Measurements from ENCODE around the gene ZNF532.

DNA sequence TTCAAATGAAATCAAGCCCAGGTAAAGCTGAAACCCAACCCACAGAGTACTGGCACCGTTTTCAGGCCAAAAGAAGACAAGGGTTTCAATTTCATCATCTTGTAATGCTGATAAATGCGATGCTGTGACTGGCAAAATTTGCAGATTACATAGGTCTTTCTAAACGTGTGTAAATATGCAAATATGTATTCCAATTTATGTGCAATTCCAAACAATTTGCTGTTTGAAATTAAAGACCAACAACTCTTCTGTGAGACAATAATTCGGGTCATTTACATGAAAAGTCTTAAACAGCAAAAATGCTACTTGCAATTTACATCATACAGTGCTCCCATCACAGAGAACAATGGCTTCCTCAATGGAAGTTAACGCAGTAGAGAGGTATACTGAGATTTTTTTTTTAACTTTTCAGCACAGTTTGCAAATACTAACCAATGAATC lies 2.8 kb upstream of the ZNF532 start:
- TF ChIP-seq, protein P1, sequence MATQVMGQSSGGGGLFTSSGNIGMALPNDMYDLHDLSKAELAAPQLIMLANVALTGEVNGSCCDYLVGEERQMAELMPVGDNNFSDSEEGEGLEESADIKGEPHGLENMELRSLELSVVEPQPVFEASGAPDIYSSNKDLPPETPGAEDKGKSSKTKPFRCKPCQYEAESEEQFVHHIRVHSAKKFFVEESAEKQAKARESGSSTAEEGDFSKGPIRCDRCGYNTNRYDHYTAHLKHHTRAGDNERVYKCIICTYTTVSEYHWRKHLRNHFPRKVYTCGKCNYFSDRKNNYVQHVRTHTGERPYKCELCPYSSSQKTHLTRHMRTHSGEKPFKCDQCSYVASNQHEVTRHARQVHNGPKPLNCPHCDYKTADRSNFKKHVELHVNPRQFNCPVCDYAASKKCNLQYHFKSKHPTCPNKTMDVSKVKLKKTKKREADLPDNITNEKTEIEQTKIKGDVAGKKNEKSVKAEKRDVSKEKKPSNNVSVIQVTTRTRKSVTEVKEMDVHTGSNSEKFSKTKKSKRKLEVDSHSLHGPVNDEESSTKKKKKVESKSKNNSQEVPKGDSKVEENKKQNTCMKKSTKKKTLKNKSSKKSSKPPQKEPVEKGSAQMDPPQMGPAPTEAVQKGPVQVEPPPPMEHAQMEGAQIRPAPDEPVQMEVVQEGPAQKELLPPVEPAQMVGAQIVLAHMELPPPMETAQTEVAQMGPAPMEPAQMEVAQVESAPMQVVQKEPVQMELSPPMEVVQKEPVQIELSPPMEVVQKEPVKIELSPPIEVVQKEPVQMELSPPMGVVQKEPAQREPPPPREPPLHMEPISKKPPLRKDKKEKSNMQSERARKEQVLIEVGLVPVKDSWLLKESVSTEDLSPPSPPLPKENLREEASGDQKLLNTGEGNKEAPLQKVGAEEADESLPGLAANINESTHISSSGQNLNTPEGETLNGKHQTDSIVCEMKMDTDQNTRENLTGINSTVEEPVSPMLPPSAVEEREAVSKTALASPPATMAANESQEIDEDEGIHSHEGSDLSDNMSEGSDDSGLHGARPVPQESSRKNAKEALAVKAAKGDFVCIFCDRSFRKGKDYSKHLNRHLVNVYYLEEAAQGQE (IDR thresholded peaks at IDR 0.05; ENCODE audit: insufficient read depth in 1 of 2, low read depth in 2 of 2, low read length in 1 of 2), result no peak
- TF ChIP-seq, protein P2, sequence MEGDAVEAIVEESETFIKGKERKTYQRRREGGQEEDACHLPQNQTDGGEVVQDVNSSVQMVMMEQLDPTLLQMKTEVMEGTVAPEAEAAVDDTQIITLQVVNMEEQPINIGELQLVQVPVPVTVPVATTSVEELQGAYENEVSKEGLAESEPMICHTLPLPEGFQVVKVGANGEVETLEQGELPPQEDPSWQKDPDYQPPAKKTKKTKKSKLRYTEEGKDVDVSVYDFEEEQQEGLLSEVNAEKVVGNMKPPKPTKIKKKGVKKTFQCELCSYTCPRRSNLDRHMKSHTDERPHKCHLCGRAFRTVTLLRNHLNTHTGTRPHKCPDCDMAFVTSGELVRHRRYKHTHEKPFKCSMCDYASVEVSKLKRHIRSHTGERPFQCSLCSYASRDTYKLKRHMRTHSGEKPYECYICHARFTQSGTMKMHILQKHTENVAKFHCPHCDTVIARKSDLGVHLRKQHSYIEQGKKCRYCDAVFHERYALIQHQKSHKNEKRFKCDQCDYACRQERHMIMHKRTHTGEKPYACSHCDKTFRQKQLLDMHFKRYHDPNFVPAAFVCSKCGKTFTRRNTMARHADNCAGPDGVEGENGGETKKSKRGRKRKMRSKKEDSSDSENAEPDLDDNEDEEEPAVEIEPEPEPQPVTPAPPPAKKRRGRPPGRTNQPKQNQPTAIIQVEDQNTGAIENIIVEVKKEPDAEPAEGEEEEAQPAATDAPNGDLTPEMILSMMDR (IDR thresholded peaks at IDR 0.05), result no peak
- TF ChIP-seq POLR2AphosphoS5 (IDR thresholded peaks at IDR 0.05; ENCODE audit: low read depth, low read length), result no peak
